Natural killer cell (primary cell): ENCODE data around the gene TMBIM1. TPM values are rescaled to one million over a fixed set of nuclear protein-coding genes. Genes with fewer than 3 reads are reported as not detected.

ENCODE experiments used
- ATAC-seq, 3 donors: fragments of 150-1000 bp in 2 of 3; fragments of 200-7000 bp in 1 of 3; cut with Tn5 transposase; 1 replicate in 1 of 3; 2 replicates in 2 of 3; pipeline ENCODE4 v1.10.0; 2021; ENCODE audit warnings: mild to moderate bottlenecking in 2 of 3, moderate library complexity in 2 of 3
- DNase-seq, 2 donors: peaks; one replicate each; pipeline versions ENCODE4 v3.0.0 to v3.0.0-alpha.2; 2013 to 2021; ENCODE audit warnings: mixed read lengths in 1 of 2
- H3K27ac ChIP-seq: one replicate; pipeline ENCODE4 v1.5.1; 2013; ENCODE audit warnings: mild to moderate bottlenecking, low read length
- H3K27me3 ChIP-seq: one replicate; pipeline ENCODE4 v1.6.1; 2013; ENCODE audit warnings: low read length; ENCODE audit not compliant: control insufficient read depth, insufficient read depth
- H3K36me3 ChIP-seq: one replicate; pipeline ENCODE4 v1.6.1; 2013; ENCODE audit warnings: low read length; ENCODE audit not compliant: control insufficient read depth, insufficient read depth
- H3K4me1 ChIP-seq: one replicate; pipeline ENCODE4 v1.6.1; 2013; ENCODE audit warnings: low read length; ENCODE audit not compliant: control insufficient read depth, insufficient read depth
- H3K4me3 ChIP-seq: one replicate; pipeline ENCODE4 v1.5.1; 2013; ENCODE audit warnings: low read length
- H3K9me3 ChIP-seq: one replicate; pipeline ENCODE4 v1.6.1; 2013; ENCODE audit warnings: low read length; ENCODE audit not compliant: control insufficient read depth, insufficient read depth
- H3K27ac Mint-ChIP-seq, 2 donors: one replicate each; pipeline ENCODE4 v1.8.0; 2022; ENCODE audit warnings: mild to moderate bottlenecking in 2 of 2, mixed read lengths in 2 of 2, moderate library complexity in 1 of 2
- H3K27me3 Mint-ChIP-seq, 2 donors: one replicate each; pipeline ENCODE4 v1.8.0; 2022; ENCODE audit warnings: low read depth in 2 of 2, mixed read lengths in 2 of 2
- H3K36me3 Mint-ChIP-seq: one replicate; pipeline ENCODE4 v1.8.0; 2022; ENCODE audit warnings: mixed read lengths
- H3K4me1 Mint-ChIP-seq, 2 donors: one replicate each; pipeline ENCODE4 v1.8.0; 2022; ENCODE audit warnings: mixed read lengths in 2 of 2
- H3K4me3 Mint-ChIP-seq: one replicate; pipeline ENCODE4 v1.8.0; 2022; ENCODE audit warnings: mild to moderate bottlenecking, moderate library complexity, mixed read lengths
- H3K9me3 Mint-ChIP-seq, 2 donors: one replicate each; pipeline ENCODE4 v1.8.0; 2022; ENCODE audit warnings: mixed read lengths in 2 of 2
- CTCF ChIP-seq: fragments of 200-600 bp; IDR thresholded peaks from one replicate; pipeline ENCODE4 v1.8.0; 2022; ENCODE audit warnings: antibody characterized with exemption
- WGBS: methylation state at CpG from one replicate; pipeline ENCODE4 v1.1.7; 2013; ENCODE audit warnings: missing lambda C conversion rate; ENCODE audit not compliant: insufficient coverage; 5-methylcytosine and 5-hydroxymethylcytosine counted together
- intact Hi-C: fragments of 100-400 bp; cut with micrococcal nuclease; formaldehyde crosslinking; loops from one replicate; pipeline ENCODE4 v1.14.2; 2022
- total RNA-seq, 4 donors: library from RNA; stranded (reverse); fragments of 120-200 nt in 1 of 4; gene quantifications; one replicate each; pipeline versions ENCODE4 v1.2.3 to v1.2.4, GENCODE V29; 2013 to 2022

The TMBIM1 gene
- total RNA-seq, 3 donors from 2014 or later (not counting 1 experiment from before 2014, with no cell fraction given), result 84.9 to 107 (median 95.1) TPM

GRCh38 chr2:218305383-218305782 lies 13.1 kb upstream of the TMBIM1 start:
- Mint-ChIP-seq H3K27me3 (peaks cover 0 to 3% of the 10 kb centered on the region in 2 donors), H3K9me3 (no peaks in the 10 kb centered on the region), H3K4me3 (no peak overlapping the region), H3K36me3 (no peaks in the 10 kb centered on the region), H3K27ac (no peak overlapping the region), H3K4me1 (peaks cover 7% of the 10 kb centered on the region in 2 donors)
- H3K27me3 ChIP-seq, result no peaks in the 10 kb centered on the region
- no peaks in the 10 kb centered on the region for H3K9me3 ChIP-seq
- H3K4me1 ChIP-seq, result peaks cover 7% of the 10 kb centered on the region
- intact Hi-C loops, result no loop called here
- no peak for TF ChIP-seq CTCF
- no peaks in the 10 kb centered on the region for H3K36me3 ChIP-seq
- no peak overlapping the region for H3K27ac ChIP-seq
- no peak for ATAC-seq
- no peak overlapping the region for H3K4me3 ChIP-seq
- no peak for DNase-seq
- 87% methylated on average over 4 of the region's 5 CpGs for WGBS

GRCh38 chr2:218301176-218301819 lies 9.0 kb upstream of the TMBIM1 start:
- Histone ChIP-seq H3K27ac (no peak overlapping the region), H3K36me3 (no peaks in the 10 kb centered on the region), H3K4me3 (no peak overlapping the region), H3K9me3 (no peaks in the 10 kb centered on the region), H3K27me3 (no peaks in the 10 kb centered on the region), H3K4me1 (peaks cover 7% of the 10 kb centered on the region)
- peak; percentile 92 for TF ChIP-seq CTCF
- Mint-ChIP-seq H3K4me3 (no peak overlapping the region), H3K9me3 (no peaks in the 10 kb centered on the region), H3K27ac (peak overlapping the region; percentile 45 to 51), H3K27me3 (no peaks in the 10 kb centered on the region), H3K36me3 (no peaks in the 10 kb centered on the region), H3K4me1 (peaks cover 7% of the 10 kb centered on the region in 2 donors)
- intact Hi-C loops, result loop anchor here (1.0 to 2.0 kb wide), 6 partner anchors 14 to 347 kb away; partner anchors contain the start of gene CATIP
- DNase-seq (peak; percentile 78 to 94), ATAC-seq (peak; percentile 97 to 99 (median 98))
- 8% methylated on average over 8 of the region's 9 CpGs for WGBS

GRCh38 chr2:218300141-218300540 lies 7.8 kb upstream of the TMBIM1 start:
- no peak overlapping the region for H3K27ac Mint-ChIP-seq
- peaks cover 7% of the 10 kb centered on the region in 2 donors for H3K4me1 Mint-ChIP-seq
- no peak for TF ChIP-seq CTCF

More at GRCh38 chr2:218300141-218300540, 7.8 kb upstream of the TMBIM1 start:
- H3K9me3 Mint-ChIP-seq, result no peaks in the 10 kb centered on the region
- H3K27me3 Mint-ChIP-seq, result no peaks in the 10 kb centered on the region
- no peak overlapping the region for H3K4me3 ChIP-seq
- no peaks in the 10 kb centered on the region for H3K36me3 Mint-ChIP-seq
- H3K36me3 ChIP-seq, result no peaks in the 10 kb centered on the region
- H3K27ac ChIP-seq, result no peak overlapping the region
- no peak overlapping the region for H3K4me3 Mint-ChIP-seq
- H3K27me3 ChIP-seq, result no peaks in the 10 kb centered on the region
- H3K9me3 ChIP-seq, result no peaks in the 10 kb centered on the region
- 87% methylated on average over 3 of the region's 4 CpGs for WGBS
- intact Hi-C loops, result loop anchor here (2.0 kb wide), 4 partner anchors 13 to 217 kb away; partner anchors contain the start of gene CATIP
- ATAC-seq (no peak), DNase-seq (no peak)
- H3K4me1 ChIP-seq, result peaks cover 7% of the 10 kb centered on the region
